Pancreas (tissue), 10 donors: Measurements from ENCODE around the gene MYL11. TPM values are rescaled to one million over a fixed set of nuclear protein-coding genes. Genes with fewer than 3 reads are reported as not detected.
A peak's percentile ranks its signal among the peaks of the same experiment; 100 is the strongest.
"Not testable (repeated sequence)": the region's sequence is repeated elsewhere in the genome, so short reads cannot be mapped to it uniquely, and the experiment has no call there.

Experiments used
- ATAC-seq, 4 donors: fragments of 200-7000 bp; cut with Tn5 transposase; one replicate each; pipeline versions ENCODE4 v1.8.0 to v1.9.1; 2020; ENCODE audit warnings: mild to moderate bottlenecking in 4 of 4, moderate library complexity in 4 of 4
- DNase-seq, 6 donors: peaks; one replicate each; pipeline ENCODE4 v3.0.0-alpha.2; 2020
- FAIRE-seq: peaks from 2 replicates; lab custom pipeline; 2012; peaks lifted over from hg19 to GRCh38; lab: Jason Lieb, UNC
- H3K27ac ChIP-seq, 4 donors: fragments of 200-600 bp; sonication (generic); 1 replicate in 3 of 4; 2 replicates in 1 of 4; pipeline versions ENCODE4 v1.5.0 to v1.8.0; 2020
- H3K27me3 ChIP-seq, 4 donors: fragments of 200-600 bp; one replicate each; pipeline ENCODE4 v1.8.0; 2021
- H3K36me3 ChIP-seq, 3 donors: fragments of 200-600 bp; sonication (generic) in 1 of 3; one replicate each; pipeline versions ENCODE4 v1.5.0 to v1.8.0; 2020 to 2021
- H3K4me1 ChIP-seq, 3 donors: fragments of 200-600 bp; one replicate each; pipeline ENCODE4 v1.8.0; 2021
- H3K4me3 ChIP-seq, 4 donors: fragments of 200-600 bp; sonication (generic) in 2 of 4; one replicate each; pipeline versions ENCODE4 v1.5.0 to v1.8.0; 2020 to 2021
- H3K9me3 ChIP-seq, 4 donors: fragments of 200-600 bp; one replicate each; pipeline ENCODE4 v1.8.0; 2021
- WGBS, 2 donors: extraction: QIAGEN DNeasy Blood & Tissue Kit; methylation state at CpG; one replicate each; pipeline ENCODE4 v1.1.7; 2013; 5-methylcytosine and 5-hydroxymethylcytosine counted together
- intact Hi-C, 3 donors: fragments of 100-400 bp; cut with DNase I; formaldehyde crosslinking; loops; one replicate each; pipeline versions ENCODE4 v1.11.1 to v1.14.2; 2022
- polyA plus RNA-seq, 2 donors: library from polyadenylated mRNA; stranded (reverse); fragments of 200-250 nt; gene quantifications; one replicate each; pipeline ENCODE4 v1.2.3, GENCODE V29; 2013
- total RNA-seq, 6 donors: library from RNA; stranded (reverse); fragmentation: NEBNext Ultra II Directional in 4 of 6; extraction: Animal tissue kit (Norgen Biotek cat#: 25700) in 4 of 6; gene quantifications; one replicate each; pipeline versions ENCODE4 v1.2.1 to v1.2.4, GENCODE V29; 2021 to 2023
- TF ChIP-seq, protein P1 (sequence below), 4 donors: fragments of 200-600 bp; sonication (generic) in 3 of 4; IDR thresholded peaks; one replicate each; pipeline versions ENCODE4 v1.5.0 to v1.8.0; 2021; ENCODE audit warnings: antibody characterized with exemption in 4 of 4
- donor health status: healthy with polysubstance abuse.
- donor health status: DM: no; HTN: no; CAD: no; lungs with moderate emphysema.
- donor health status: DM: no; HTN: no; CAD: no.
- donor health status: control.
- donor health status: control.
- donor health status: Bipolar disorder and iron deficiency.
- donor health status: DM: yes; HTN: yes; CAD: no.
- donor health status: DM: no; HTN: no; CAD: no.
- donor health status: DM: no; HTN: no; CAD: no.
- donor health status: DM: yes; HTN: yes; CAD: no.

The MYL11 gene
- total and polyA plus RNA-seq, 8 donors: 0.24 to 0.84 (median 0.31) TPM; not detected in 3

DNA sequence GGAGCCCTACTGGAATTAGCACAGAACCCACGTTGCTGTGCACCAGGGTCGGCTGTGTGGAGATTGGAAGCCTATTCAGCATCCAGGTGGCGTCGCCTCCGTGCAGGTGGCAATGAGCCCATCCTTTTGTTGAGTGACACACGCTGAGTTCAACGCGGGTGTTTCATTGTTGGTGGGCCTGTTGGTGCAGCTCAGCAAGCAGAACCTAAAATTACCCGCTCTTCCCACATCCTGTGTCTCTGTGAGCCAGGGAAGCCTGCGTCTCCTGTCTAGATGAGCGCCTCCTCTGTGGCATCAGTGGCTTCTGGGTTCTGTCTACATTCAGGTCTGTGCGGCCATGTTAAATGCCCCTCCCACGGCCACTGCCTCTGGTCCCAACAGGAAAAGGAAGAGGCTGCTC, 34.0 kb upstream of the MYL11 start:
- no peaks in the 10 kb centered on the region for H3K27me3 ChIP-seq
- H3K27ac ChIP-seq: no peak overlapping the region
- H3K4me3 ChIP-seq: no peak overlapping the region
- peaks cover 0 to 4% (median 0%) of the 10 kb centered on the region in 3 donors for H3K4me1 ChIP-seq
- ATAC-seq: no peak
- 85 to 87% methylated on average over 13 of the region's 13 CpGs for WGBS, 2 donors
- DNase-seq: no peak
- H3K9me3 ChIP-seq: no peaks in the 10 kb centered on the region
- TF ChIP-seq, protein P1, sequence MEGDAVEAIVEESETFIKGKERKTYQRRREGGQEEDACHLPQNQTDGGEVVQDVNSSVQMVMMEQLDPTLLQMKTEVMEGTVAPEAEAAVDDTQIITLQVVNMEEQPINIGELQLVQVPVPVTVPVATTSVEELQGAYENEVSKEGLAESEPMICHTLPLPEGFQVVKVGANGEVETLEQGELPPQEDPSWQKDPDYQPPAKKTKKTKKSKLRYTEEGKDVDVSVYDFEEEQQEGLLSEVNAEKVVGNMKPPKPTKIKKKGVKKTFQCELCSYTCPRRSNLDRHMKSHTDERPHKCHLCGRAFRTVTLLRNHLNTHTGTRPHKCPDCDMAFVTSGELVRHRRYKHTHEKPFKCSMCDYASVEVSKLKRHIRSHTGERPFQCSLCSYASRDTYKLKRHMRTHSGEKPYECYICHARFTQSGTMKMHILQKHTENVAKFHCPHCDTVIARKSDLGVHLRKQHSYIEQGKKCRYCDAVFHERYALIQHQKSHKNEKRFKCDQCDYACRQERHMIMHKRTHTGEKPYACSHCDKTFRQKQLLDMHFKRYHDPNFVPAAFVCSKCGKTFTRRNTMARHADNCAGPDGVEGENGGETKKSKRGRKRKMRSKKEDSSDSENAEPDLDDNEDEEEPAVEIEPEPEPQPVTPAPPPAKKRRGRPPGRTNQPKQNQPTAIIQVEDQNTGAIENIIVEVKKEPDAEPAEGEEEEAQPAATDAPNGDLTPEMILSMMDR (IDR thresholded peaks at IDR 0.05): no peak
- no peak for FAIRE-seq
- intact Hi-C loops: no loop called here
- H3K36me3 ChIP-seq: no peaks in the 10 kb centered on the region

DNA sequence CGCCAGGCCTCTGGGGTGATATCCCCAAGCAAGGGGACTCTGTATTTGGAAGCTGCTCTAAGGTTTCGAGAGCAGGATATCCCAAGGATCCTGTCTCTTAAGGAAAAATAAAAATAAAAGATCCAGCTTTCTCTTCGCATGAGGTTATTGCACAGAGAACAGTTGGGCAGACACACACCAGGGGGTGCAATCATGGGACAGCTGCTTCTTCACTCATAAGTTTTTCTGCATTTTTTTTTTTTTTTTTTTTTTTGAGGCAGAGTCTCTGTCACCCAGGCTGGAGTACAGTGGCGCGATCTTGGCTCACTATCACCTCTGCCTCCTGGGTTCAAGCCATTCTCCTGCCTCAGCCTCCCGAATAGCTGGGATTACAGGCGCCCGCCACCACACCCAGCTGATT, 32.6 kb upstream of the MYL11 start:
- H3K27me3 ChIP-seq, H3K9me3 ChIP-seq, H3K4me3 ChIP-seq, ATAC-seq, H3K27ac ChIP-seq, intact Hi-C loops, H3K36me3 ChIP-seq, FAIRE-seq, DNase-seq, H3K4me1 ChIP-seq: not testable (repeated sequence)
- WGBS, 2 donors: 87 to 97% methylated on average over 7 to 8 of the region's 8 CpGs

DNA sequence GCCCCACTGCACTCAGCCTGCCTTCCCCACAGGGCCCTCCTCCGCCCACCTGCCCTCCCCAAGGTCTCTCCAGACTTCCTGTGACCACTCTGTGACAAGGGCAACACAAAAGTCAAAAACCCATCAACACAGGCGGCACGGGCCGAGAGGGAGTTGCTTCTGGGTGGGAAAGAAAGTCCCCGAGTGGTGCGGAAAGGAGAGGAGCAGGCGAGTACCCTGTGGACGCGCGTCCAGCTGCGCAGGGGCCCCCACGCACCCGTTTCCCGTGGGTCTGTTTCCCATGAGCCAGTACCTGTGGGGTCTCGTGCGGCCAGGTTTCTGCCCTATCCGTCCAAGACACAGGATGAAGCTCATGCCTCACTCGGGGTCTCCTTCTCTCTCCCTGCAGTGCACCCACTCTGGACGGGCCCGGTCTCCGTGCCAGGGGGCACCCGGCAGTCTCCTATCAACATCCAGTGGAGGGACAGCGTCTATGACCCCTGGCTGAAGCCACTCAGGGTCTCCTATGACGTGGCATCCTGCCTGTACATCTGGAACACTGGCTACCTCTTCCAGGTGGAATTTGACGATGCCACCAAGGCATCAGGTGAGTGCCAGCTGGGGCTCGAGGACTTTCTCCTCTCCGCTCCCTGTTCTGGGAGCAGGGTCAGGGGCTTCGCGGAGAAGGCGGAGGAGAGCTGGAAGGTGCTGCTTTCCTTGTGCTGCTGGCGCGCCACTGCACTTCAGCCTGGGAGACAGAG, 31.7 kb upstream of the MYL11 start:
- no peaks in the 10 kb centered on the region for H3K36me3 ChIP-seq
- WGBS, 2 donors: 85 to 91% methylated on average over 32 of the region's 32 CpGs
- DNase-seq: no peak
- H3K4me3 ChIP-seq: no peak overlapping the region
- TF ChIP-seq, protein P1 (IDR thresholded peaks at IDR 0.05): no peak
- no peaks in the 10 kb centered on the region for H3K9me3 ChIP-seq
- no peak overlapping the region for H3K27ac ChIP-seq
- FAIRE-seq: no peak
- H3K27me3 ChIP-seq: no peaks in the 10 kb centered on the region
- intact Hi-C loops: no loop called here
- no peak for ATAC-seq
- no peaks in the 10 kb centered on the region for H3K4me1 ChIP-seq

DNA sequence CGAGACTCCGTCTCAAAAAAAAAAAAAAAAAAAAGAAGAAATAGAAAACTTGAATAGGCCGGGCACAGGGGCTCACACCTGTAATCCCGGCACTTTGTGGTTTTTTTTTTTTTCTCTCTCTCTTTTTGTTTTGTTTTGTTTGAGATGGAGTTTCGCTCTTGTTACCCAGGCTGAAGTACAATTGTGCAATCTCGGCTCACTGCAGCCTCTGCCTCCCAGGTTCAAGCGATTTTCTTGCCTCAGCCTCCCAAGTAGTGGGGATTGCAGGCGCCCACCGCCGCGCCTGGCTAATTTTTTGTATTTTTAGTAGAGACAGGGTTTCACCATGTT, 31.1 kb upstream of the MYL11 start:
- WGBS, 2 donors: 89 to 93% methylated on average over 11 of the region's 11 CpGs
- H3K27me3 ChIP-seq, H3K27ac ChIP-seq, H3K4me3 ChIP-seq, FAIRE-seq, H3K9me3 ChIP-seq, DNase-seq, H3K4me1 ChIP-seq, intact Hi-C loops, ATAC-seq, H3K36me3 ChIP-seq: not testable (repeated sequence)

DNA sequence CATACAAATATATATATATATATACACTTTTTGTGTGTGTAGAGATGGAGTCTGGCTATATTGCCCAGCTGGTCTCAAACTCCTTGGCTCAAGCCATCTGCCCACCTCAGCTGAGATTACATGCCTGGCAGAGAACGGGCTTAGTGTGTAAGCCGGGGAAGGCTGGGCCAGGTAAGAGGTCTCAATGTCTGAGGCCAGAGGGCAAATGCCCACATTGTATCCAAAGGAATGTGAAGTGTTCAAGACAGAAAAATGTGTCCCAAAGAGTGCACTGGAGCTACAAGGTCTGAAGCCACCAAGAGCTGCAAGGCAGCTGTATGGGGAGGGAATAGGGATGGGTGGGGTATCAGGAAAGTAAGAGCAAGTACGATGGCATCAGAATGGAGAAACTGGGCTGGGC, 28.3 kb upstream of the MYL11 start:
- intact Hi-C loops: no loop called here
- Histone ChIP-seq H3K9me3 (no peaks in the 10 kb centered on the region), H3K27ac (no peak overlapping the region), H3K36me3 (peaks cover 0 to 12% (median 12%) of the 10 kb centered on the region in 3 donors), H3K4me3 (no peak overlapping the region), H3K4me1 (peaks cover 0 to under 1% (median 0%) of the 10 kb centered on the region in 3 donors), H3K27me3 (no peaks in the 10 kb centered on the region)
- DNase-seq (peak in 1 of 6 donors; percentile 13), FAIRE-seq (no peak), ATAC-seq (no peak)
- WGBS, 2 donors: 87 to 93% methylated on average over 3 of the region's 3 CpGs
- TF ChIP-seq, protein P1 (IDR thresholded peaks at IDR 0.05): no peak

DNA sequence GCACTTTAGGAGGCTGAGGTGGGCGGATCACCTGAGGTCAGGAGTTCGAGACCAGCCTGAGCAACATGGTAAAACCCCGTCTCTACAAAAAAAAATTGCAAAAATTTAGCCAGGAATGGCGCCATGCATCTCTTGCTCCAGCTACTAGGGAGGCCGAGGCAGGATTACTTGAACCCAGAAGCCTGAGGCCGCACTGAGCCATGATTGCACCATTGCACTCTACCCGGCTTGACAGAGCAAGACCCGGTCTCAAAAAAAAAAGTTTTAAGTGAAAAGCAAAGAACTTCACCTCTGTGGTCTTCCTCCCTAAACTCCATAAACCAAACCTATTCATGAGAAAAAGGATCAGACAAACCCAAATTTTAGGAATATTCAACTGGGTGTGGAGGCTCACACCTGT, 26.5 kb upstream of the MYL11 start:
- FAIRE-seq: no peak
- intact Hi-C loops: no loop called here
- Histone ChIP-seq H3K27me3 (no peaks in the 10 kb centered on the region), H3K4me1 (peaks cover 9 to 18% (median 13%) of the 10 kb centered on the region in 3 donors), H3K9me3 (no peaks in the 10 kb centered on the region), H3K36me3 (peaks cover 0 to 20% (median 12%) of the 10 kb centered on the region in 3 donors), H3K27ac (no peak overlapping the region), H3K4me3 (no peak overlapping the region)
- TF ChIP-seq, protein P1 (IDR thresholded peaks at IDR 0.05): no peak
- DNase-seq: no peak
- 92 to 97% methylated on average over 8 of the region's 8 CpGs for WGBS, 2 donors
- ATAC-seq: no peak
